ENCODE data around the gene MBD1. TPM values are rescaled to one million over a fixed set of nuclear protein-coding genes. Genes with fewer than 3 reads are reported as not detected.

The MBD1 gene
- polyA plus RNA-seq, 1 experiment = 35.3 TPM

GRCh38 chr18:50315100-50315871 lies 34.0 kb upstream of the MBD1 start:
- H3K27me3 ChIP-seq (ENCODE audit: control insufficient read depth, insufficient read depth, low read length) = no peaks in the 10 kb centered on the region
- no peak for TF ChIP-seq CTCF (IDR thresholded peaks at IDR 0.05; ENCODE audit: low read depth, low read length)
- H3K9me3 ChIP-seq (ENCODE audit: control insufficient read depth, insufficient read depth, low read length) = no peaks in the 10 kb centered on the region
- no peak overlapping the region for H3K27ac ChIP-seq (ENCODE audit: low read depth, low read length)
- H3K4me3 ChIP-seq (ENCODE audit: low read depth, low read length) = no peak overlapping the region
- ChIA-PET CTCF (no interaction called here), POLR2A (no interaction called here)
- no peak for DNase-seq (ENCODE audit: low read depth, low spot score)

- no peak overlapping the region for H3K4me3 ChIP-seq (ENCODE audit: low read depth, low read length)
- DNase-seq (ENCODE audit: low read depth, low spot score) = no peak
- no peak overlapping the region for H3K27ac ChIP-seq (ENCODE audit: low read depth, low read length)
- no peak for TF ChIP-seq CTCF (IDR thresholded peaks at IDR 0.05; ENCODE audit: low read depth, low read length)
- H3K27me3 ChIP-seq (ENCODE audit: control insufficient read depth, insufficient read depth, low read length) = no peaks in the 10 kb centered on the region
- POLR2A ChIA-PET = no interaction called here
- no peaks in the 10 kb centered on the region for H3K9me3 ChIP-seq (ENCODE audit: control insufficient read depth, insufficient read depth, low read length)
- CTCF ChIA-PET = interaction anchor here (1.2 kb wide), 1 partner anchor 43 kb away, joined by 3 read pairs; no protein-coding TSS in a partner anchor
Measured at GRCh38 chr18:50313873-50314460, 32.6 kb upstream of the MBD1 start.

GRCh38 chr18:50313031-50313607 lies 31.8 kb upstream of the MBD1 start:
- no peak overlapping the region for H3K4me3 ChIP-seq (ENCODE audit: low read depth, low read length)
- TF ChIP-seq CTCF (IDR thresholded peaks at IDR 0.05; ENCODE audit: low read depth, low read length) = no peak
- no peaks in the 10 kb centered on the region for H3K27me3 ChIP-seq (ENCODE audit: control insufficient read depth, insufficient read depth, low read length)
- ChIA-PET POLR2A (no interaction called here), CTCF (interaction anchor here (1.2 kb wide), 1 partner anchor 44 kb away, joined by 3 read pairs; no protein-coding TSS in a partner anchor)
- no peak overlapping the region for H3K27ac ChIP-seq (ENCODE audit: low read depth, low read length)
- no peak for DNase-seq (ENCODE audit: low read depth, low spot score)
- H3K9me3 ChIP-seq (ENCODE audit: control insufficient read depth, insufficient read depth, low read length) = no peaks in the 10 kb centered on the region

- no peak for DNase-seq (ENCODE audit: low read depth, low spot score)
- CTCF ChIA-PET = no interaction called here
- Histone ChIP-seq H3K27me3 (ENCODE audit: control insufficient read depth, insufficient read depth, low read length) (no peaks in the 10 kb centered on the region), H3K27ac (ENCODE audit: low read depth, low read length) (no peak overlapping the region), H3K4me3 (ENCODE audit: low read depth, low read length) (no peak overlapping the region), H3K9me3 (ENCODE audit: control insufficient read depth, insufficient read depth, low read length) (no peaks in the 10 kb centered on the region)
- POLR2A ChIA-PET = no interaction called here
- TF ChIP-seq CTCF (IDR thresholded peaks at IDR 0.05; ENCODE audit: low read depth, low read length) = no peak
Measured at GRCh38 chr18:50312296-50313030, 31.1 kb upstream of the MBD1 start.

Data from AG04450 (cell line).